Measurements from ENCODE around the gene FTO.
A peak's percentile ranks its signal among the peaks of the same experiment; 100 is the strongest.

FTO gene

DNA sequence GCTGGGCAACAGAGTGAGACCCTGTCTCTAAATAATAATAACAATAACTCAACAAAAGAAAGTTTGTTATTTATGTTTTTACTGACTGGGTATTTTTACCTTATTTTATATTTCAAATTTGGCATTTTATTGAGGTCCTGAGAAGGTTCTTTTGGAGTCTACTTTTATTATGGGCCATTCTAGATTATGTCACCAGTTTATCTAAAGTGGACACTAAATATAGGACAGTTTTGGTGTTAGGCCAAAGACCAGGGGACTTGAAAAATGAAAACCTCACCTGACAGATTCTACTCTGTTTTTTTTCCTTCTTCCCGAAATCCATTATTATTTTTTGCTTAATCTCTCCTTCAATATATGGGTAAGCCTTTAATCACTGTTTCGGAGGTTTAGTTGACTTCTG is 8.1 kb downstream of the FTO start:
- no peak for DNase-seq

GRCh38 chr16:53713403-53714204 is 9.6 kb downstream of the FTO start:
- peak in 1 of 2 experiments; percentile 0 for DNase-seq

- DNase-seq = peak; percentile 22 to 35
Observed at GRCh38 chr16:53714205-53715022, 10.5 kb downstream of the FTO start.

DNA sequence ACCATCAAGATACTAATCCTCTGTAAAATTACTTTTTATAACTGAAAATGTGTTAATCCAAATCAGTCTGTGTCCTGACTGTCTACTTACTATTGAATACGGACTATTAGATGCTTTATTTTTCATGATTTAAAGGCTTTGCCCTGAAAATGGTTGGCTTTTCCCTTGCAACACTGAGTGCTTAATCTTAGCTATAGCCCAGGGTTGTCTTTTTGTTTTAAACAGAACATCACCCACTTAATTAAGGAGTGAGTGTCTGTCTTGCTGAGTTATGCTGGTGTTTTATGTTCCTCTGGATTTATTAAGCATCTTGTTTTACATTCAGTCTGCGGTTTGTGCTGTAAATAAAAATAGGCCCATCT is 11.0 kb downstream of the FTO start:
- no peak for DNase-seq

DNA sequence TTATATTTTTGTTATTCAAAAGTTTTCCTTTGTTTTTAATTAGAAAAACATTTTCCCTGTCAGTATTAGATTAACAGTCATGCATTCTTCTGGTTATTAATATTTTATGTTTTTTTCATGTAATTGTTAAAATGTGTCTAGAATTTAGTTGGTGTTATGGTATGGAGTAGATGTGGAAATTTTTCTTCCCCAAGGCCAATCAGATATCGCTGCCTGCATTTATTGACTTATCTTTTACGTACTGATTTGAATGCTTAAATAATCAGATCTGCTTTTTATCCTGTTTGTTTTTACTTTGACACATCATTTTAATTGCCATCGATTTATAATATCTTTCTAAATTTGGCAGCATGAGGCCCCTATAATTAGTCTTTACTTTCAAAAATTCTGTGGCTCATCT is 13.6 kb downstream of the FTO start:
- no peak for DNase-seq

- DNase-seq = no peak
Observed at GRCh38 chr16:53721017-53721416, 17.1 kb downstream of the FTO start.

DNA sequence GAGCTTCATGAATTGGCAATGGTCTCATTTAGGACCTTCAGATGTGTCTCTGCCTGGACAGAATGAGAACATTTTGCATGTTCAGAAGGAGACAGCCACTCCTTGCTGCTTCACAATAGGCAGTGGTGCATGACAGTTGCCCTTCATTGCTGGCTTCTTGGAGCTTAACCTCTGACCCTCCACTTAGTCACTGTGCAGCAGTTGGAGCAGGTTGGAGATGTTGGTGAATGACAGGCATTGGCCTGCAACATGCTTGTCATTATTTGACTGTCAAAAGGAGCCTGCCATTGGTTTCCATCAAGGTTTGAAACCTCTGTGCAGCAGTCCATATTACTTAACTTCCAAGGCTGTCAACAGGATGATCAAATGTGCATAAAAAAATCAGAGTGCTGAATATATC is 22.7 kb downstream of the FTO start:
- no peak for DNase-seq

- DNase-seq = no peak
Observed at GRCh38 chr16:53730693-53731092, 26.7 kb downstream of the FTO start.

- DNase-seq = no peak
Observed at GRCh38 chr16:53732296-53732929, 28.5 kb downstream of the FTO start.

DNA sequence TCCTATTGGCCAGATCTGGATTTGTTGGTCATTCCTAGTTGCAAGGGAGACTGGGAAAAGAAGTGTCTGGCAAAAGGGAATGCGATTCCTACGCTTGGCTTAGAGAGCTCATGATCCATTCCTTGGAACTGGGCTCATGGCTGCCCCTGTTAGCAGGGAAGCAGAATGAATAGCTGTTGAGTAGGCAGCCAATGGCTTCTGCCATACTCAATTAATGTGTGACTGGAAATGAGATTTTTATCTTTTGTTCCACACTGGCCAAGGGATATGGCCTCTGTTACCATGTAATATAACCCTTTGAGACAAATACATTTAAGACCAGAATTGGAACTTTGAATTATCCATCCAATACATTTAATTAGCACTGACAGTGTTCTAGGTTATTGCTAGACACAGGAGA is 31.0 kb downstream of the FTO start:
- DNase-seq = no peak

- no peak for DNase-seq
Observed at GRCh38 chr16:53736297-53736696, 32.3 kb downstream of the FTO start.

DNA sequence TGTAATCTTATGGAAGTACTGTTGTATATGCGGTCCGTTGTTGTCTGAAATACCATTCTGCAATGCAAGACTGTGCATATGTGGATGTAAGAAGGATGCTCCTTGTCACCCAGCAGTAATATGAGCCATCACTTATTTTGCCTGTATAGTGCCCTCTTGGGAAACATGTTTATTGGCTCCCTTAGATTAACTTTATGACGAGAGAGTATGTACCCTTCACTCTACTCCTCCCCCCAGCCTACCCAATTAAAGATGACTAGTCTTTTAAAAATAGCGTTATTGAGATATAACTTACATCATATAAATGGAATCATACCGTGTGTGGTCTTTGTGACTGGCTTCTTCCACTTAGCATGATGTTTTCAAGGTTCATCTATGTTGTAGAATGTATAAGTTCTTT is 33.6 kb downstream of the FTO start:
- DNase-seq = no peak

DNA sequence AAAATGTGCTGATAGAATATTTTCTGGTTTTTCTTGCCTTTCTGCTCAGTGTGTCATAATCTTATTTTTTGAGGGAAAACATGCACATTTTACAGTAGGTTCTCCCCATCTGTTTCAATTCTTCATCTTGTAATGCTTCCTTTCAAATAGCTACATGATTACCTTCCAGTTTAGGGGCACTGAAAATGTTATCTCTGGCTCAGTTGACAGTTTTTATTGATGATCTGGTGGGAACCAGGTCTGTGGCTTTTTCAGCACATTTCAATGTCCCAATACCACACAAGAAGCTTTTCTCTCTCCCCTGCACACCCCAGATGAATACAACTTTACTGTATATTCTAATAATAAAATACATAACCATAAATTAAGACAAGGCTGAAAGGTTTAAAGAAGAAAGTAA is 36.5 kb downstream of the FTO start:
- DNase-seq = no peak

- DNase-seq = no peak
Observed at GRCh38 chr16:53740933-53741531, 37.1 kb downstream of the FTO start.

DNA sequence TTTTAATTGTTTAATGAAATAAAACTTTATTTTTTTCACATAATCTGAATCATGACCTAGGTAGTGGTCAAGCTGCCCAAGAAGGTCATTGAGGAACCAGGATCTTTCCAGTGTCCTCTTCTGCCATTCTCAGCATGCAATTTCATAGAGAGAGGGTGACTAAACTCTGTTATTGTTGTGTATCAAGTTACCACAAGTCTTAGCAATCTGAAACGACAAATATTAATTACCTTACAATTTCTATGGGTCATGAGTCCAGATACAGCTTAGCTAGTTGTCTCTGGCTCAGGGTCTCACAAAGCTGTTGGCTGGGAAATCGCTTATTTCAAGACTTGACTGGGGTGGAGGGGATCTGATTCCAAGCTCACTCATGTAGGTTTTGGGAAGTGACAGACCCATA is 37.6 kb downstream of the FTO start:
- no peak for DNase-seq

DNA sequence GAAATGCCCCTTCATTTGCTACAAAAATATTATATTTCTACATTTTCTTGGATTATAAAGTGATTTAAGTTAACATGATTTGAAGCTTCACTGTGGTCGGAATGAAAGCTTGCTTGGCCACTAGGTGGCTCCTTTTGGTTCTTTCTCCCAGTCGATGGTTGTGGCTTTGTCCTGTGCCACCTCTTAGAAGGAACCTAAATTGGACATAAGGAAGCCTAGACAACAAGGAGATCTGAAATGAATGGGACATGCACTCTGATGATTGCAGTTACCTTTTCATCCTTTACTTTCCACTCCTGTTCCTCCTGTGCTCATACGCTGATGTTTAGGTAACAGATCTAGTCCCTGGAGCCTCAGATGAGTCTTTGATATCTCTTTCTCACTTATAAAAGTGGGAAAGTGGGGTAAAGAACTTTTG is 39.2 kb downstream of the FTO start:
- DNase-seq = peak in 1 of 2 experiments; percentile 4

GRCh38 chr16:53744449-53744848 is 40.5 kb downstream of the FTO start:
- no peak for DNase-seq

GRCh38 chr16:53745086-53745485 is 41.1 kb downstream of the FTO start:
- DNase-seq = no peak

DNA sequence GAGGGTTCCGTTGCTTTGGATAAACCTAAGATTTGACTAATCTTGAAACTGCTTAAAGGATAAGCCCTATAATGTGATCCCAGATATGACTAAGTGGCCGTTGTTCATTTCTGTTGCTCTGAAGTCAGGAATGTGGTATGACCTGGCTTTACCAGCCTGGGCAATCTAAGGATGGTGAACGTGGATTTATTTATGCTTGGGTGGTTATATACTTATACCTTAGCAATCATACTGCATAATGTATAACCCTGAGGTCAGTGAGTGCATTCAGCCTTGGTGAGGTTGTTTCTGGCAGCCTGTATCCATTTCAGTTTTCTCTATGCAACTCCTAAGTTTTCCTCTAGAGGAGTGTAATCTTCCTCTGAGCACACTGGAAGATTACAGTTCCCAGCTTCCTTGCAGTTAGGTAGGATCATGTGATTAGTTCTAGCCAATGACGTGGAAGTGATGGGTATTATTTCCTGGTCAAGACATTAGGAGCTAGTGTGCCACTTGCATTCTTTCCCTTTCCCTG is 41.9 kb downstream of the FTO start:
- DNase-seq = no peak

GRCh38 chr16:53752560-53752959 is 48.6 kb downstream of the FTO start:
- DNase-seq = no peak

- DNase-seq = no peak
Observed at GRCh38 chr16:53753431-53753830, 49.5 kb downstream of the FTO start.

GRCh38 chr16:53755026-53755910 is 51.3 kb downstream of the FTO start:
- peak in 1 of 2 experiments; percentile 24 for DNase-seq

All from NCI-H446 (cell line).